ENCODE data around the gene ANLN.

- TF ChIP-seq, protein P1, sequence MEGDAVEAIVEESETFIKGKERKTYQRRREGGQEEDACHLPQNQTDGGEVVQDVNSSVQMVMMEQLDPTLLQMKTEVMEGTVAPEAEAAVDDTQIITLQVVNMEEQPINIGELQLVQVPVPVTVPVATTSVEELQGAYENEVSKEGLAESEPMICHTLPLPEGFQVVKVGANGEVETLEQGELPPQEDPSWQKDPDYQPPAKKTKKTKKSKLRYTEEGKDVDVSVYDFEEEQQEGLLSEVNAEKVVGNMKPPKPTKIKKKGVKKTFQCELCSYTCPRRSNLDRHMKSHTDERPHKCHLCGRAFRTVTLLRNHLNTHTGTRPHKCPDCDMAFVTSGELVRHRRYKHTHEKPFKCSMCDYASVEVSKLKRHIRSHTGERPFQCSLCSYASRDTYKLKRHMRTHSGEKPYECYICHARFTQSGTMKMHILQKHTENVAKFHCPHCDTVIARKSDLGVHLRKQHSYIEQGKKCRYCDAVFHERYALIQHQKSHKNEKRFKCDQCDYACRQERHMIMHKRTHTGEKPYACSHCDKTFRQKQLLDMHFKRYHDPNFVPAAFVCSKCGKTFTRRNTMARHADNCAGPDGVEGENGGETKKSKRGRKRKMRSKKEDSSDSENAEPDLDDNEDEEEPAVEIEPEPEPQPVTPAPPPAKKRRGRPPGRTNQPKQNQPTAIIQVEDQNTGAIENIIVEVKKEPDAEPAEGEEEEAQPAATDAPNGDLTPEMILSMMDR (IDR thresholded peaks at IDR 0.05 in 4 of 5, conservative IDR thresholded peaks at IDR 0.05 in 1 of 5), result no peak
- TF ChIP-seq POLR2A (IDR thresholded peaks at IDR 0.05), result no peak
These were observed 30.6 kb downstream of the ANLN start for GRCh38 chr7:36420307-36420706.
